ENCODE measurements around the gene ATG4B.

The ATG4B gene

DNA sequence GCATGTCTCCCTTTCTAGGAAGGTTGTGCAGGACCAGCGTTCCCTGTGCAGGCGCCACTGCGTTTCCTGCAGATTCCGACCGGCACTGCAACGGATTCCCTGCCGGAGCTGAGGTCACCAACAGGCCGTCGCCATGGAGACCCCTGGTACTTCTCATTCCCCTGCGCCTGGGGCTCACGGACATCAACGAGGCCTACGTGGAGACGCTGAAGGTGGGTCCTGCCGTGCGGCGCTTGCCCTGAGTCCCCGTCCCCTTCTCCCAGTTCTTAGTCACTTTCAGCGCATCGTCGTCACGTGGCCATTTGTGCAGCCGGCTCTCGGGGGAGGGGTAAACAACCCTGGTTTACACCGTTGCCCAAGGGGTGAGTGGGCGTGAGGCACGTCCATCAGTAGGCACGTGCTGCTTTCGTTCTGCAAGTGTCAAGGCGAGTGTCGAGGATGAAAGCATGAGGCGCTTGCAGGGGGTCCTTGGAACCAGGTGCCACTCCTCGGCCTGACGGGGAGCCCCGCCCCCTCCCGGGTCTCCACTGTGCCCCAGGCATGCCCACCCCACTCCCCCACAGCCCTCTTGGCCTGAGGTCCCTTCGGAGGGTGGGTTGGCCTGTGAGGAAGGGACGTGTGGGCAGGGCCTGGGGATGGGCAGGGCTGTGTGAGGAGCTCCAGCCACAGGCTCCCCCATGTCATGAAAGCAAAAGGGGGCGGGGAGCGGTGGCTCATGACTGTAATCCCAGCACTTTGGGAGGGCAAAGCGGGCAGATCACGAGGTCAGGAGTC lies 29.3 kb downstream of the ATG4B start:
- no peak for DNase-seq (ENCODE audit: low spot score)

DNA sequence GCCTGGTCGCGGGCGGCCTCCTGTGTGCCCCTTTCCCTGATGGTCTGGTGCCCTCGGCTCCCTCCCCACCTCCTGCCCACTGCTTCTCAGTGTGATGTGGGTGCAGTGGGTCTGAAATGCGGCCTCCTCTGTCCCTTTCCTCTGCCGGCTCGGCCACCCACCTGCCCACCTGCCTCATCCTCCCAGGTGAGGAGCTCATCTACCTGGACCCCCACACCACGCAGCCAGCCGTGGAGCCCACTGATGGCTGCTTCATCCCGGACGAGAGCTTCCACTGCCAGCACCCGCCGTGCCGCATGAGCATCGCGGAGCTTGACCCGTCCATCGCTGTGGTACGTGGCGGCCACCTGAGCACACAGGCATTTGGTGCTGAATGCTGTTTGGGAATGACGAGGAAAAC lies 30.9 kb downstream of the ATG4B start:
- no peak for DNase-seq (ENCODE audit: low spot score)

GRCh38 chr2:241668839-241669238 lies 31.3 kb downstream of the ATG4B start:
- DNase-seq (ENCODE audit: low spot score) = no peak

- no peak for DNase-seq (ENCODE audit: low spot score)
Measured at GRCh38 chr2:241670333-241671110, 33.0 kb downstream of the ATG4B start.

DNA sequence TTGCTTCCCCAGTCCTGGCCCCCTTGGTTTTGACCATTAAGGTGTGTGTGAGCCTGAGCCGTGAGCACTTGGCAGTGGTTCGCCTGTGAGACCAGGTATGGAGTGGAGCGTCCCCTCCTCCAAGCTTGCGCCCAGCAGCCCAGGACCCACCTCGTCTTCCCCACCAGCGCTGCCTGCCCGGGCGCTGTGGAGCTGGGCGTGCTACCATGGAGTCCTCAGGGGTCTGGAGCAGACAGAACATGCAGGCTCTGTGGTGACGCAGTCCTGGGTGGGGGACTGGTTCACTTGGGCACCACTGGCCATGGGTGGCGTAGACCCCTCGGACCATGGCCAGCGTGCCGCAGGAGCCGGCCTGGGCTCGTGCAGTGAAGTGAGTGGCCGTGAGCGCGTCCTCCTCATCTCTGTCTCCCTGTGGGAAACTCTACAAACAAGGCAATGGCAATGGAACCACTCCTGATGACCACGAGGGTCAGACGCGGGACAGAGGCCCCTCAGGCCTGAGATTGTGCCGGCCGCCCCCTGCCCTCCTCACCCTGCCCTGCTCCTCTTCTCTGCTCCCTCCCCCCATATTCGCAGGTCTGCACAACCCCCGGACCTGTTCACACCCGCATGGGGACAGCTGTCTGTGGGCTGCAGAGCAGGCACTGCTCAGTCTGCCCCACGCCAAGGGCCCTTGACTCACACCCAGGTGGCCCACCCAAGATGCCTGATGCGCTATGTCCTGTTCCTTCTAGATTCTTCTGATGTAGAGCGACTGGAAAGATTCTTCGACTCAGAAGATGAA lies 34.2 kb downstream of the ATG4B start:
- DNase-seq (ENCODE audit: low spot score) = no peak

GRCh38 chr2:241672243-241673188 lies 35.0 kb downstream of the ATG4B start:
- no peak for DNase-seq (ENCODE audit: low spot score)

- DNase-seq (ENCODE audit: low spot score) = no peak
Measured at GRCh38 chr2:241673189-241673663, 35.7 kb downstream of the ATG4B start.

- DNase-seq (ENCODE audit: low spot score) = no peak
Measured at GRCh38 chr2:241673797-241674725, 36.6 kb downstream of the ATG4B start.

DNA sequence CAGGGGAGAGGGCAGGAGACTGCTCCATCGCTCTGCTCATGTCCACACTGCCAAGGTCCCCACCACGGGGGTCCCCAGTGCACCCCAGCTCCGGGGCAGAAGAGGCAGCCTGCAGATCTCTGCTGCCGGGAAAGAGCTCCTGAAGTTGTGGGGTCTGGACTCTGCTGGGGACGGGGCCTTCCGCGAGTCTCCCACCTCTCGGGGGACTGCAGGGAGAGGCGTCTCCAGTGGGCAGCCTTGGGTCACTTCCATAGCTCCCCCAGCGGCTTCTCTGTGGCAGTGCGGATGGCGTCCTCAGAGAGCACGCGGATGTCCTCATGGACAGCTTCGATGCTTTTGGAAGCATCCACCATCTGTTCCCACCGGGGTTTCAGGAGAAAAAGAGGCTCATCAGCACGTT lies 38.4 kb downstream of the ATG4B start:
- DNase-seq (ENCODE audit: low spot score) = no peak

DNA sequence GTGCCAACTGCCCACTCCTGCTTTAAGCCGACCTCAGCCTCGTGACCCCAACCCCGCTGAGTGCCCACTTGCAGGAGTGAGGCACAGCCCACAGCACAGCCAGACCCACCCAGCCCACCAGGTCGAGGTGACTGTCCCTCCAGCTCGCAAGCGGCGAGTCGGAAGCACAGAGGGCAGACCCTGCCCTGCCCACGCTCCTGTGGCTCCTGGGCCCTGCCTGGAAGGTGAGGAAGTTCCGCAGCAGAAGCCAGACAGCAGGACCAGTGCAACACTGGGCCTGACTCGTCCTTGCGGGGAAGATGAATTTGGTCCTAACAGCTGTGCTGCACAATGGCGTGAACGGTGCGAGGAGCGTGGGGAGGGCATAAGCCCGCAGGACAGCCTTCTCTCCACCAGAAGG lies 39.2 kb downstream of the ATG4B start:
- no peak for DNase-seq (ENCODE audit: low spot score)

DNA sequence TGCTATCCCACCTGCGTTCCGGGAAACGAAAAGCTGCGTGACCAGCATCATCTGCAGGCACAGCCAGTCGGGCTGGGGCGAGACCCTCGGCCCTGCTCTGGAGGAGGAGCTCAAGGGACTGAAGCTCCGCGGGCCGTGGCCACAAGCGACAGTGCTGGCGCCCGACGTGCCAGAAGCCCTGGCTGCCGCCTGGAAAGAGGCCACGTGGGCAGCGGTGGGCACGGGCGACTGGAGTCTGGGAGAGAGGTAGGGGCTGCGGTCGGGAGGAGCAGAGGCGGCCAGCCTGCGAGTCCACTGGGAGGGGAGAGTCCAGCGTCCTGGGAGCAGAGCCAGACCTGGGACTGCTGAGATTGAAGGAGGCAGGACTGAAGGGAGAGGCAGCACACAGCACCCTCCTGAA lies 39.9 kb downstream of the ATG4B start:
- DNase-seq (ENCODE audit: low spot score) = no peak

- no peak for DNase-seq (ENCODE audit: low spot score)
Measured at GRCh38 chr2:241678307-241678706, 40.8 kb downstream of the ATG4B start.

DNA sequence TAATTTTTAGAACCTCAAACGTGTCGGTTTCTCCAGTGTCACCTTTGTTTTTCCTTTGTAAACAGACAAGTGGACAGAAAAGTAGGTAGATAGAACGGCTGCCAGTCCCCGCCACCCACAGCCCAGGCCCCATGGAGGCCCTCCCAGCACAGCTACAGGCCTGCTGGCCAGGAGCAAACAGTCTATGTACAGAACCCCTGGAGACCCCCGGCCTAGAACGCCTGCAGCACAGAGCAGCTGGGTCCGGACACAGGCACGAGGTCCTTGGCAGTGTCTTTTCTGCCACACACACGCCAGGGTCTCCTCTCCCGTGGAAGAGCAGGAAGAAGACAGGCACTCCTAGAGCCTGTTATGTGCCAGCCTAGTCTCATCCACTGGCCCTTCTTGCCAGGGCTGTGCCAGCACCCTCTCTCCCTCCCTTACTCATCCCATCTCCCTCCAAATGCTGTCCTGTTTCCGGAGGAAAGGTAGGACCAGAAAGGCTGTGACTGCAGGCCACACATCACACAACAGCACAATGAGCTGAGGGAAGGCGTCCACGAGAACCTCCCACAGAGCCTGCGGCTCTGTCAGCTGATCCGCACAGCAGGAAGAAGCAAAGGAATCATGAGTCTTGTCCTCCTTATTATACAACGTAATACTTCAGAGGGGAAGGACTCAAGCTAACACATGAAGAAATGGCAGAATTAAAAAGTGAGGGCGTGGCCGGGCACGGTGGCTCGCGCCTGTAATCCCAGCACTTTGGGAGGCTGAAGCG lies 41.5 kb downstream of the ATG4B start:
- no peak for DNase-seq (ENCODE audit: low spot score)

- no peak for DNase-seq (ENCODE audit: low spot score)
Measured at GRCh38 chr2:241680044-241680443, 42.6 kb downstream of the ATG4B start.

GRCh38 chr2:241680827-241681599 lies 43.5 kb downstream of the ATG4B start:
- no peak for DNase-seq (ENCODE audit: low spot score)

DNA sequence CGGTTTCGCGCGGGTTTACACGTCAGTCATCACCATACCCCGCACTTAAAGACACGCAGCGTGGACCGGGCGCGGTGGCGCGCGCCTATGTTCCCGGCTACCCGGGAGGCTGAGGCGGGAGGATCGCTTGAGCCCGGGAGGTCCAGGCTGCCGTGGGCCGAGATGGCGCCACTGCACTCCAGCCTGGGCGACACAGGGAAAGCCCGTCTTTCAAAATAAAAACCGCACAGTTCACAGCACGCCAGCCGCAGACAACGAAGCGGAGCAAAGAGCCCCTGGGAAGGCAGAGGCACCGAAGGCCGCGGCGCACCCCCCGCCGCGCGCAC lies 48.8 kb downstream of the ATG4B start:
- DNase-seq (ENCODE audit: low spot score) = no peak

- DNase-seq (ENCODE audit: low spot score) = peak; percentile 97
Measured at GRCh38 chr2:241686650-241687425, 49.3 kb downstream of the ATG4B start, which contains the start of gene DTYMK. DTYMK (minus strand) TSS chr2:241686815; CDS start chr2:241686783, 32 bp downstream.

- no peak for DNase-seq (ENCODE audit: low spot score)
Measured at GRCh38 chr2:241689306-241689705, 51.8 kb downstream of the ATG4B start.
